Glutamatergic neuron (in vitro differentiated cells): ENCODE results near the gene MTF2. TPM values are rescaled to one million over a fixed set of nuclear protein-coding genes. Genes with fewer than 3 reads are reported as not detected.

ENCODE experiments used
- DNase-seq: peaks from one replicate; pipeline ENCODE4 v3.0.0; 2022
- H3K27ac Mint-ChIP-seq: one replicate; pipeline ENCODE4 v1.8.0; 2020; ENCODE audit warnings: mild to moderate bottlenecking, mixed read lengths, inconsistent platforms; ENCODE audit not compliant: unreplicated experiment
- H3K27me3 Mint-ChIP-seq: one replicate; pipeline ENCODE4 v1.8.0; 2020; ENCODE audit warnings: mild to moderate bottlenecking, moderate library complexity, mixed read lengths, inconsistent platforms; ENCODE audit not compliant: unreplicated experiment
- H3K36me3 Mint-ChIP-seq: one replicate; pipeline ENCODE4 v1.8.0; 2020; ENCODE audit warnings: mild to moderate bottlenecking, mixed read lengths, inconsistent platforms; ENCODE audit not compliant: unreplicated experiment
- H3K4me1 Mint-ChIP-seq: one replicate; pipeline ENCODE4 v1.8.0; 2020; ENCODE audit warnings: mild to moderate bottlenecking, low read depth, mixed read lengths, inconsistent platforms; ENCODE audit not compliant: unreplicated experiment
- H3K4me3 Mint-ChIP-seq: one replicate; pipeline ENCODE4 v1.8.0; 2020; ENCODE audit warnings: mild to moderate bottlenecking, mixed read lengths, inconsistent platforms; ENCODE audit not compliant: unreplicated experiment
- H3K9me3 Mint-ChIP-seq: one replicate; pipeline ENCODE4 v1.8.0; 2020; ENCODE audit warnings: mild to moderate bottlenecking, moderate library complexity, mixed read lengths, inconsistent platforms; ENCODE audit not compliant: unreplicated experiment
- CTCF ChIP-seq: fragments of 200-600 bp; sonication (generic); IDR thresholded peaks from one replicate; pipeline ENCODE4 v1.5.0; 2021; ENCODE audit not compliant: partially characterized antibody, unreplicated experiment
- total RNA-seq: library from RNA; stranded (reverse); fragmentation: NEBNext Ultra II Directional; extraction: Animal tissue kit (Norgen Biotek cat#: 25700); gene quantifications from one replicate; pipeline ENCODE4 v1.2.1, GENCODE V29; 2021; ENCODE audit not compliant: unreplicated experiment

The MTF2 gene
- total RNA-seq, 1 donor from 2014 or later = 129 TPM

GRCh38 chr1:93129507-93130099 lies 50.5 kb downstream of the MTF2 start:
- Mint-ChIP-seq H3K27me3 (no peaks in the 10 kb centered on the region), H3K9me3 (no peaks in the 10 kb centered on the region), H3K4me3 (no peak overlapping the region), H3K27ac (no peak overlapping the region), H3K36me3 (no peaks in the 10 kb centered on the region), H3K4me1 (no peaks in the 10 kb centered on the region)
- TF ChIP-seq CTCF = no peak
- DNase-seq = no peak

GRCh38 chr1:93132638-93133037 lies 53.6 kb downstream of the MTF2 start:
- no peak for DNase-seq
- Mint-ChIP-seq H3K27ac (no peak overlapping the region), H3K27me3 (no peaks in the 10 kb centered on the region), H3K36me3 (no peaks in the 10 kb centered on the region), H3K4me3 (no peak overlapping the region), H3K9me3 (no peaks in the 10 kb centered on the region), H3K4me1 (no peaks in the 10 kb centered on the region)
- no peak for TF ChIP-seq CTCF

GRCh38 chr1:93136445-93136844 lies 57.4 kb downstream of the MTF2 start:
- Mint-ChIP-seq H3K27ac (no peak overlapping the region), H3K27me3 (peaks cover 1% of the 10 kb centered on the region), H3K9me3 (no peaks in the 10 kb centered on the region), H3K36me3 (no peaks in the 10 kb centered on the region), H3K4me3 (no peak overlapping the region), H3K4me1 (no peaks in the 10 kb centered on the region)
- DNase-seq = no peak
- no peak for TF ChIP-seq CTCF

GRCh38 chr1:93137604-93138292 lies 58.7 kb downstream of the MTF2 start:
- no peak for TF ChIP-seq CTCF
- no peaks in the 10 kb centered on the region for H3K36me3 Mint-ChIP-seq
- no peaks in the 10 kb centered on the region for H3K4me1 Mint-ChIP-seq
- DNase-seq = no peak
- H3K27me3 Mint-ChIP-seq = peaks cover 1% of the 10 kb centered on the region
- no peak overlapping the region for H3K4me3 Mint-ChIP-seq
- H3K27ac Mint-ChIP-seq = no peak overlapping the region
- no peaks in the 10 kb centered on the region for H3K9me3 Mint-ChIP-seq

GRCh38 chr1:93140106-93140505 lies 61.0 kb downstream of the MTF2 start:
- H3K4me1 Mint-ChIP-seq = no peaks in the 10 kb centered on the region
- TF ChIP-seq CTCF = no peak
- no peak for DNase-seq
- H3K27ac Mint-ChIP-seq = no peak overlapping the region
- no peak overlapping the region for H3K4me3 Mint-ChIP-seq
- H3K27me3 Mint-ChIP-seq = peaks cover 1% of the 10 kb centered on the region
- H3K9me3 Mint-ChIP-seq = no peaks in the 10 kb centered on the region
- no peaks in the 10 kb centered on the region for H3K36me3 Mint-ChIP-seq
